Neural crest cell (in vitro differentiated cells): ENCODE results near the gene MGAT5B. TPM values are rescaled to one million over a fixed set of nuclear protein-coding genes. Genes with fewer than 3 reads are reported as not detected.
"Not testable (repeated sequence)": the region's sequence is repeated elsewhere in the genome, so short reads cannot be mapped to it uniquely, and the experiment has no call there.

Experiments used
- DNase-seq: peaks from one replicate; pipeline ENCODE4 v3.0.0; 2021; ENCODE audit warnings: low read depth, mixed read lengths, low spot score
- H3K27ac Mint-ChIP-seq: one replicate; pipeline ENCODE4 v1.8.0; 2021; ENCODE audit warnings: mild to moderate bottlenecking, mixed read lengths; ENCODE audit not compliant: unreplicated experiment
- H3K27me3 Mint-ChIP-seq: 2 replicates; pipeline ENCODE4 v1.8.0; 2021; ENCODE audit warnings: low read depth, mild to moderate bottlenecking, mixed read lengths
- H3K36me3 Mint-ChIP-seq: 2 replicates; pipeline ENCODE4 v1.8.0; 2021; ENCODE audit warnings: low read depth, mild to moderate bottlenecking, mixed read lengths
- H3K4me1 Mint-ChIP-seq: 2 replicates; pipeline ENCODE4 v1.8.0; 2021; ENCODE audit warnings: mixed read lengths
- H3K4me3 Mint-ChIP-seq: one replicate; pipeline ENCODE4 v1.8.0; 2021; ENCODE audit warnings: mild to moderate bottlenecking, mixed read lengths
- H3K9me3 Mint-ChIP-seq: 2 replicates; pipeline ENCODE4 v1.8.0; 2021; ENCODE audit warnings: mixed read lengths
- CTCF ChIP-seq: fragments of 200-600 bp; sonication (generic); conservative IDR thresholded peaks from 2 replicates; pipeline ENCODE4 v1.5.0; 2021; ENCODE audit warnings: antibody characterized with exemption, mild to moderate bottlenecking
- total RNA-seq: library from RNA; stranded (reverse); gene quantifications from 2 replicates; pipeline ENCODE4 v1.2.1, GENCODE V29; 2021

The MGAT5B gene
- total RNA-seq, 1 donor from 2014 or later, result 14.6 TPM

- Mint-ChIP-seq H3K27ac (no peak overlapping the region), H3K4me1 (peaks cover 8% of the 10 kb centered on the region), H3K27me3 (peaks cover 3% of the 10 kb centered on the region), H3K4me3 (no peak overlapping the region), H3K36me3 (peaks cover 3% of the 10 kb centered on the region), H3K9me3 (peaks cover 4% of the 10 kb centered on the region)
- DNase-seq, result no peak
- TF ChIP-seq CTCF, result no peak
These were observed 106.5 kb downstream of the MGAT5B start for GRCh38 chr17:76974721-76975120.

DNA sequence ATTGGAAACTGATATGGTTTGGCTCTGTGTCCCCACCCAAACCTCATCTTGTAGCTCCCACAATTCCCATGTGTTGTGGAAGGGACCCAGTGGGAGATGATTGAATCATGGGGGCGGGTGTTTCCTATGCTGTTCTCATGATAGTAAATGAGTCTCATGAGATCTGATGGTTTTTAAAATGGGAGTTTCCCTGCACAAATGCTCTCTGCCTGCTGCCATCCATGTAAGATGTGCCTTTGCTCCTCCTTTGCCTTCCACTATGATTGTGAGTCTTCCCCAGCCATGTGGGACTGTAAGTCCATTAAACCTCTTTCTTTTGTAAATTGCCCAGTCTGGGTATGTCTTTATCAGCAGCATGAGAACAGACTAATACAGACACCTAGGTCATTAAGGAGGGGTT, 109.8 kb downstream of the MGAT5B start:
- H3K27me3 Mint-ChIP-seq, H3K4me3 Mint-ChIP-seq, H3K4me1 Mint-ChIP-seq, H3K36me3 Mint-ChIP-seq, H3K27ac Mint-ChIP-seq, H3K9me3 Mint-ChIP-seq, DNase-seq: not testable (repeated sequence)

DNA sequence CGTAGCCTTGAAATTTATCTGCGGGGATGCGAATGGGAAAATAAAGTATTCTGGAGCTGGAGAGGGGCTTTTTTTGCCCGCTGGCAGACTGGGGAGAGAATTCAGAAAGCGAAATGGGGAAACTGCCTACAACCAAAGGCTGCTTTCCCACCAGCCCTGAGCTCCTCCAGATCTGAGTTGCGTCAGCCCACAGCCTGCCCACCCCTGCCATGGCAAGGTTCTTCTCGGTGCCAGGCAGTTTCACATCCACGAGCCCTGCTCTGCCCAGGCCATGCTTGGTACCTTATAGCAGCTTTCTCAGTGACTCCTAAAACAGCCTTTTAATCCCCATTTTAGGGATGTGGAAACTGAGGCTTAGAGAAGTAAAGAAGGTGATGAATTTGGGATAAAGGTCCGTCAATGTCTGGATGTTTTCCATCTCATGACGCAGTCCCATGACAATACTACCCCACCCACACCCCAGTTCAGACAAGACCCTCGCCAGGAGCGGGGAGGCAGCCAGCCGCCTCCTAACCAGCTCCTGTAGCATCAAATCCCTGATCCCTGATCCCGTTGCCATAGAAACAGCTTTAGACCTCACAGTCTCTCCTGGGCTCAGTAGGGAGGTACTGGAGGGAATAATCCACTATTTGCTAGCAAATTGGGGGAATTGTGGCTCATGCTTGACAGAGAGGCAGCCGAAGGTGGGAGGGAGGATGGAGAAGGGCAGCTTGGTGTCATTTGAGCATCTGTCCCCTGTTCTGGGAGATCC, 113.5 kb downstream of the MGAT5B start:
- no peak overlapping the region for H3K4me3 Mint-ChIP-seq

DNA sequence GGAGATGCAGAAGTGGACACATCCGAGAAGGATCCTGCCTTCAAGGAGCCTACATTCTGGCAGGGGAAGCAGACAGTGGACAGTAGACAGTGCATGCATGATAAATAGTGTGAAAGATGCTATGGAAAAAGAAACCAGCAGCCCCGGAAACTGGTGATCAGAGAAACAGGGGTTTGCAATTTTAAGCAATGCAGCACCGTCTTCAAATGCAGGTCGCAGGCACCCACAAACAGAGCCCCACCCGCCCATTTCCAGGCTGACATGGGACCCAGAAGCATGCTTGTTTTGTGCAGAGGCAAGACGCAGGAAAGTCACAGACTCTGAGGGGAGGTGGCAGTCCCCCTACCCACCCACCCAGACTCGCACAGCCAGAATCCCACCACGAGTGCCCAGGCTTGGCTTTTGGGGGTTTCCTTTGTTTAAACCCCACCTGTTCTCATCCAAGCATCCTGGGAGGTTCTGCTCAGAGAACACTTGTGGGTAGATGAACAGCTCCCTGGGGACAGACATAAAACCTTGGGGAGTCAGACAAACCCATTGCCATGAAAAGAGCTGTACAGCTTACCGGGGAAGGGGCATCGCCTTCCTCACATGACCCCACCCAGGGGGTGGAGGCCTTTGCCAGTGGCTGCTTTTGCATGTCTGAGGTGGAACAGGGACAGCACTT, 114.3 kb downstream of the MGAT5B start:
- Mint-ChIP-seq H3K27me3 (peaks cover 3% of the 10 kb centered on the region), H3K27ac (no peak overlapping the region), H3K4me3 (no peak overlapping the region), H3K9me3 (peaks cover 4% of the 10 kb centered on the region), H3K4me1 (peaks cover 22% of the 10 kb centered on the region), H3K36me3 (peaks cover 3% of the 10 kb centered on the region)
- no peak for TF ChIP-seq CTCF
- DNase-seq, result no peak

More for the DNA sequence above, 113.5 kb downstream of the MGAT5B start:
- Mint-ChIP-seq H3K27ac (no peak overlapping the region), H3K27me3 (peaks cover 3% of the 10 kb centered on the region), H3K4me1 (peaks cover 18% of the 10 kb centered on the region), H3K9me3 (peaks cover 4% of the 10 kb centered on the region), H3K36me3 (peaks cover 3% of the 10 kb centered on the region)
- no peak for DNase-seq
- no peak for TF ChIP-seq CTCF

DNA sequence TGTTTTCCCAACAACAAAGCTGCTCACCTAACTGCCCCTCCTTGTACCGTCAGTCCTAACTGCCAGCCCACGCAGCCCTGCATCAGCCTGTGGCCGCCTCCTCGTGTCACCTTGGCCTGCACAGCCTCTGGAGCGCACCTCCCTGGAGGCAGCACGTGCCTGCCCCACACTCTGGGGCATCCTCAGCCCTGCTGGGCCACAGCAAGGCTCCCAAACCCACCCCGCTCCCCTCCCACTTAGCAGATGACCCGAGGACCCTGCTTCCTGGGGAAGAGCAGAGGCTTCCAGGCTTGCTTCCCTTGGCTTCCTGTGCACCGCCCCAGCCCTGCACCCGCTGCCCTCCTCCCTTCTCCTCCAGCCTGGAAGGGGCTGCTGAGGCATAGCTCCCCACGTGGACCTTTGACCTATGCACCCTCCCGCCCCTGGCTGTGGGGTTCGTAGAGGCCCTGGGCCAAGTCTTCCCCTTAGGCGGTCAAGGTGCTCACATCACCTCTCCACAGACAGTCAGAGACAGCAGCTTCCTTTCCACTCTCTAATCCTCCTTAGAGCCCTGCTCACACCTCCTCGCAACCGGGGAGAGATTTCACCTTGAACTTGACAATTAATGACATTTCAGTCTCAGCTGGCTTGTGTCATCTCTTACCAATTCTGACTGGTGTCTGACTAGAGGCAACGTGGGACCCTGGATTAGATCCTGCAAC, 115.0 kb downstream of the MGAT5B start:
- Mint-ChIP-seq H3K36me3 (peaks cover under 1% of the 10 kb centered on the region), H3K27me3 (peaks cover 1% of the 10 kb centered on the region), H3K4me3 (no peak overlapping the region), H3K27ac (no peak overlapping the region), H3K4me1 (peaks cover 27% of the 10 kb centered on the region), H3K9me3 (peaks cover 2% of the 10 kb centered on the region)
- TF ChIP-seq CTCF, result no peak
- DNase-seq, result no peak
